Measurements from ENCODE around the gene DPYSL4.
"Not testable (repeated sequence)": the region's sequence is repeated elsewhere in the genome, so short reads cannot be mapped to it uniquely, and the experiment has no call there.

DNA sequence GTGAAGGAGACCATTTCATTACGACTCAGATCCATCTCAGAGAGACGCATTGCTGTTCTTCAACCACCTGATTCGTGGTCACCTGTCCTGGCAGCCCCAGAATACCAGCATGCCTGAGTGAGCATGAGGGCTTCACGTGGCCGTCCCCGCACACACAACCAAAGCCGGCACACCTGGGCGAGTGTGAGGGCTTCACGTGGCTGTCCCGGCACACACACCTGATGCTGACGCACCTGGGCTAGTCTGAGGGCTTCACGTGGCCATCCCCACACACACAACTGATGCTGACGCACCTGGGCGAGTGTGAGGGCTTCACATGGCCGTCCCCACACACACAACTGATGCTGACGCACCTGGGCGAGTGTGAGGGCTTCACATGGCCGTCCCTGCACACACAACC is 34.2 kb downstream of the DPYSL4 start:
- TF ChIP-seq, protein P1, sequence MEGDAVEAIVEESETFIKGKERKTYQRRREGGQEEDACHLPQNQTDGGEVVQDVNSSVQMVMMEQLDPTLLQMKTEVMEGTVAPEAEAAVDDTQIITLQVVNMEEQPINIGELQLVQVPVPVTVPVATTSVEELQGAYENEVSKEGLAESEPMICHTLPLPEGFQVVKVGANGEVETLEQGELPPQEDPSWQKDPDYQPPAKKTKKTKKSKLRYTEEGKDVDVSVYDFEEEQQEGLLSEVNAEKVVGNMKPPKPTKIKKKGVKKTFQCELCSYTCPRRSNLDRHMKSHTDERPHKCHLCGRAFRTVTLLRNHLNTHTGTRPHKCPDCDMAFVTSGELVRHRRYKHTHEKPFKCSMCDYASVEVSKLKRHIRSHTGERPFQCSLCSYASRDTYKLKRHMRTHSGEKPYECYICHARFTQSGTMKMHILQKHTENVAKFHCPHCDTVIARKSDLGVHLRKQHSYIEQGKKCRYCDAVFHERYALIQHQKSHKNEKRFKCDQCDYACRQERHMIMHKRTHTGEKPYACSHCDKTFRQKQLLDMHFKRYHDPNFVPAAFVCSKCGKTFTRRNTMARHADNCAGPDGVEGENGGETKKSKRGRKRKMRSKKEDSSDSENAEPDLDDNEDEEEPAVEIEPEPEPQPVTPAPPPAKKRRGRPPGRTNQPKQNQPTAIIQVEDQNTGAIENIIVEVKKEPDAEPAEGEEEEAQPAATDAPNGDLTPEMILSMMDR (IDR thresholded peaks at IDR 0.05): not testable (repeated sequence)
- not testable (repeated sequence) for TF ChIP-seq POLR2A (IDR thresholded peaks at IDR 0.05)

Data from testis (tissue), 2 donors.